ENCODE results near the gene STRAP.
"Not testable (repeated sequence)": the region's sequence is repeated elsewhere in the genome, so short reads cannot be mapped to it uniquely, and the experiment has no call there.

STRAP gene

DNA sequence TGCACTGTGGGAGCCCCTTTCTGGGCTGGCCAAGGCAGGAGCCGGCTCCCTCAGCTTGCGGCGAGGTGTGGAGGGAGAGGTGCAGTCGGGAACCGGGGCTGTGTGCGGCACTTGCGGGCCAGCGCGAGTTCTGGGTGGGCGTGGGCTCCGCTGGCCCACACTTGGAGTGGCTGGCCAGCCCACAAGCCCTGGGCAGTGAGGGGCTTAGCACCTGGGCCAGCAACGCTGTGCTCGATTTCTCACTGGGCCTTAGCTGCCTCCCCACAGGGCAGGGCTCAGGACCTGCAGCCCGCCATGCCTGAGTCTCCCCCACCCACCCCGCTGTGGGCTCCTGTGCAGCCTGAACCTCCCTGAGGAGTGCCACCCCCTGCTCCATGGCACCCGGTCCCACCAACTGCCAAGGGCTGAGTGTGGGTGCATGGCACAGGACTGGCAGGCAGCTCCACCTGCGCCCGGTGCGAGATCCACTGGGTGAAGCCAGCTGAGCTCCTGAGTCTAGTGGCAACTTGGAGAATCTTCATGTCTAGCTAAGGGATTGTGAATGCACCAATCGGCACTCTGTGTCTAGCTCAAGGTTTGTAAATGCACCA lies 7.5 kb upstream of the STRAP start:
- FAIRE-seq = not testable (repeated sequence)

DNA sequence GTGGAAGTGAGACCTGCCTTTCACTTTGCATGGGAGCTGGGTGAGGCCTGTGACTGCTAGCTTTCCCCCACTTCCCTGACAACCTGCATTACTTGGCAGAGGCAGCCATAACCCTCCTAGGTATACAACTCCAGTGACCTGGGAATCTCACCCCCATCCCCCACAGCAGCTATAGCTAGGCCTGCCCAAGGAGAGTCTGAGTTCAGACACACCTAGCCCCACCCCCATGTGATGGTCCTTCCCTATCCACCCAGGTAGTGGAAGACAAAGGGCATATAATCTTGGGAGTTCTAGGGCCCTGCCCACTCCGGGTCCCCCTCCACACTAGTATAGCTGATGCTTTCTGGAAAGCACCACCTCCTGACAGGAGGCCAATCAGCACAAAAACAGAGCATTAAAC lies 6.3 kb upstream of the STRAP start:
- no peak for FAIRE-seq

DNA sequence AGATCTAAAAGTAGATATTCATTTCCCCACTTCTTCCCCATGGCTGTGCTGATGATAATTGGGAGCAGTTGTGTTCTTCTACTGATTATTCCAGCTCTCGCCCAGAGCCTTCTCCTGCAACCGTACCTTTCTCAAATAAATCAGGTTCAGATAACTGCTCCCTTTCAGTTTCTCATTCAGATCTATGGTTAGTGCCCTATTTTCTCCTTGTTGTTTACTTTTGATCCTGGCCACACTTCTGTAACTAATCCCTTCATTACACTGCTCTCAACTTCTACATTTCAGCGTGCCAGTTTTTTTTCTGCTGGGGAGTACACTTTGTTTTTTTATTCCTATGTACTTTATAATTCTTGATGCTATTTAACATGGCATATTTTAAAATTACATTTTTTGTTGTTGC lies 2.8 kb upstream of the STRAP start:
- FAIRE-seq = no peak

DNA sequence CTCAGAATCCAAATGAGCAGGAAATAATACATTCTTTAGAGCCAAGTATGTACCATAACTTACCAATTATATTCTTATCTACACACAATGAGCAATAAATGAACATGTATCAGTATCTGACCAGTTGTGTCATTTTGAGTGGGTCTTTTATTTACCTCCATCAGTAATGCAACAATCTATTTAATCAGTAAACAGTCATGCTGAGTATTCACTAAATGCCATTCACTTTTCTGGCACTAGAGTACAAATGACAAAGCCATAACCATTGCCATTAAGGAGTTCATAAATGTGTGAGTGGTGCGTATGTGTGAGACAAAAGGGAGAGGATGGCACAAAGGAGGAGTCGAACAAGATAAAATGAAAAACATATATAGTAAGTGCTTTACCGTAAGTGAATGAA lies 1.5 kb upstream of the STRAP start:
- no peak for FAIRE-seq

DNA sequence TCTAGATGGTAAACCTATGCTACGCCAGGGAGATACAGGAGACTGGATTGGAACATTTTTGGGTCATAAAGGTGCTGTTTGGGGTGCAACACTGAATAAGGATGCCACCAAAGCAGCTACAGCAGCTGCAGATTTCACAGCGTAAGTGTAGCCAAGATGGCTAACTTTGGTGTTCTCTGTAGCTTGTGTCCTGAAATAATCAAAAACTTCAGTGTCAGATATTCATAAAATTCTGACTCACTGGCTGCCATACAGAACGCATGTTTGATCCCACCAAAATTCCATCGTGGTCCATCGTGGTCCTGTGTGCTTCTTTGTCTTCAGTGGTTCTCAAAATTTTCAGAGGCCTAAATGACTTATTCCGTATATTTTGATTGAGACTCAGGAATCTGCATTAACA lies 1.3 kb downstream of the STRAP start:
- no peak for FAIRE-seq

DNA sequence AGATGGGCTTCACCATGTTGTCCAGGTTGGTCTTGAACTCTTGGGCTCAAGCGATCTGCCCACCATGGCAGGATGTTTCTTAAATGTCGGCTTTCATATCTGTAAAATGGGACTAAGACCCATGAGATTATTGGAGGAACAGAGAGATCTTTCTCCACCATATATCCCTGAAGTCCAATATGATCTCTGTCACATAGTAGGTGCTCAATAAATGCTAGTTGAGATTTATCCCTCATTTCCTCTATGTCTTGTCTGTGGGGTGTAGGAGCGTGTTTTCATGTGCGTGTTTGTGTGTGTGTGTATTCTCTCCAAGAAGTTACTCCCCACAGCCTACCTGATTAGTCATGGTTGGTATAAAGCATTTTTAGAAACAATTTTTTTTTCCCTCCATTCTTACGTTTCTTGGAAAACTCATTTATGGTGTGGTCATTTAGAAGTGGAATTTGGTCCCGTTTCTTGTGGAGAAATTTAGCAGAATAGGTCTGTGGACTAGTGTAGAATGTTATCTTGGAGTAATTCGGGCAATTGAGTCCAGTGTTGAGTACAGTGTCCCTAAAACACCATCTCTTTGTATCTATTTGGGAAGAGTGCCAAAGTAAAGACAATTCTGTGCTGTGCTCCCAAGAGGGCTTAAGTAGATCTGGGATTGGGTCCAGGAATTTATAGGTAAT lies 4.3 kb downstream of the STRAP start:
- FAIRE-seq = no peak

DNA sequence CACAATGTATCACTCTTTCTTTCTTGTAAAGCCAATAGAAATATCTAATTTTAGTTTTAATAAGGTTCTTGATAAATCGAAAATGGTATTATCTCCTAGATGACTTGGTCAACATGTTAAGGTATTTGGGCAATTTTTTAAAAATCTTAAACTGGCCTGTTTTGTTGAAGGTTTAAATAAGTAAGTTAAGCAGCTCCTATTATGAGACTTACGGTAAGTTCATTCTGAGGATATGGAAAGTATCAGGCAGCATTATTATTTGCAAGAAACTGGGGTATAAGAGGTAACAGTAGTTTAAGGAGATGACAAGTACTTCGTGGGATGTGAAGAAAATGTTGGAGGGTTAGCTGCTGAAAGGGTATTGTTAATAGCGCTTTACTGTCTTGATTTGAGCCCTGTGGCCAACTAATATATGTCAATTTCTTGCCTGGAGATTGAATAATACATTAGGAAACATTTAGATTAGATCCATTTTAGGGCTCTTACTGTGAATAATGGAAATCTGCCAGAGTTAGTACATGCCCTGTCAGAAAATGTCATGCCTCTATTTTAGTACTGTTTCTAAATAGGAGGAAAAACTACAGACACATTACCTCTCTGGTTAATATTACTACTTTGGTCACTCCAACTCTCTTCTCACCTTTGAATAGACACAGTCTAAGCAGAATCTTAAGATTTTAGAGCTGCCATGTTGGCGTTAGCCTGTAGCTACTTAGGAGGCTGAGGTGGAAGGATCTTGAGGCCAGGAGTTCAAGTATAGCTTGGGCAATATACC lies 5.0 kb downstream of the STRAP start:
- peak; percentile 68 for FAIRE-seq

DNA sequence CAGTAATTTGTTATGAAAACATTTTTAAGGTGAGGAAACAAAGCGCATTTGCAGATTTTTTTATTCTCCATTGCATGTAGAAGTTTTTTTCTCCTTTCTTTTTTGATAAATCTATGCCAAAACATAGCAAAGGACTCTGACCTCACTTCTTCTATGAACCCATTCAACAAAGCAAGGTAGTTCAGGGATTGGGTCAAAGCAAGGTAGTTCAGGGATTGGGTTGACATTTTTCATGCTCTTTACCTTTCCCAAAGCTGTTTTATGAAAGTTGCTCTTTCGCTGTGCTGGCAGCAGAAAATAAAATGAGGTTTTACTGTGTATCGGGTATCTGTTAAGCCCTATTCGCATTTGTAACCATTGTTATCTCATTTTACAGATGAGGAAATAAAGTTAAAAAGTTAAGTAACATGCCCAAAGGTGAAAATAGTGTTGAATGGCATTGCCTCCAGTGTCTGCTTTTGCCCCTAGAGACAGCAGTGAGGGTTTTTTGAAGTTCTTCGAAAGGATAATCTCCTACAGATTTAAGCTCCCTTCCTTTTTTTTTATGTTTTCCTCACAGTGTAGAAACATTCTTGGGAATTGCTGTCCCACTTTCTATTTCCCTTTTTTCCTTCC lies 10.6 kb downstream of the STRAP start:
- FAIRE-seq = no peak

DNA sequence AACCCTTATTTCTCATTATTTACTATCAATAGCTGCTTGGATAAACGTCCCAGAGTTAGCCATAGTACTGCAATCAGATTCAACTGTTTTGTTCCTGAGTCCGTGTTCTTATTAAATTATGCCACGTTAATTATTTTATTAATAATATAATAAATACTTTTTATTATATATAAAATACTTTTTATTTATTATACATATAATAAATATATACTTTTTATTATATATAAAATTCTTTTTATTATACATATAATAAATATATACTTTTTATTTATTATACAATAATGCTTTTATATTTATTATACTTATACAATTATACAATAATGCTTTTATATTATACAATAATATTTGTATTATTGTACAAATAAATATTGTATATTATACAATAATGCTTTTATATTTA lies 11.1 kb downstream of the STRAP start:
- FAIRE-seq = peak; percentile 99

DNA sequence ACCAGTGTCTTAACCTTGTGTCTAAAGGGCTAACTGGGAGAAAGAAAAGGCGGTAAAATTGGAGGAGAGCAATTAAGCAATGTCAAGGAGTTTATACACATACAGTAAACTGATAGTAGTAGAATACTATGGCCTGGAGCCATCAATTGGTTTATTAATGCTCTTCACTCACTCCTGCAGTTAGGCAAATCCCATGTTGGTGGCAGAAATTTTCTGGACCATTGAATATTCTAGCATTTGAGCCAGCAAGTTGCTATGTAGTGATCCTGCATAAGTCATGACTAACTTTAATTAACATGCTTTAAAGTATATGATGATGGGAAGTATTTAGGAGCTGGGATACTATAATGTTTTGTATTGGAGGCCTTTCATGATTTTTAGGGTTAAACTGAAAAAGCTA lies 14.7 kb downstream of the STRAP start:
- no peak for FAIRE-seq

DNA sequence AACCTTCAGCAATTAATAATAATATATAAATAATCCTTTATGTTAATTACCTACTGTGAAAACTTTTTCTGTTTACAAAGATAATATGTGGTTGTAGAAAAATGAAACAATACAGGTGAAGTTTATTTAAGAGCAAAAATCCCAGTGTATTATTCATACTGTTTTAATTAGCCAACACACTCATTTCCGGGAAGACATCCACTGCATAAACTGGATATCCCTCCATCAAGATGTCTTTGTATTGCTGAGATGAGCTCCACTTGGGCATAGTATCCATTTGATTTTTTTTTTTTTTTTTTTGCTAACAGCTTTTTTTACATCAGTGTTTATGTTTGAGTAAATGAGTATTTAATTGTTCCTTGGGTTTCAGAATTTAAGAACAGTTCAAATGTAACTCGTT lies 15.2 kb downstream of the STRAP start:
- no peak for FAIRE-seq

DNA sequence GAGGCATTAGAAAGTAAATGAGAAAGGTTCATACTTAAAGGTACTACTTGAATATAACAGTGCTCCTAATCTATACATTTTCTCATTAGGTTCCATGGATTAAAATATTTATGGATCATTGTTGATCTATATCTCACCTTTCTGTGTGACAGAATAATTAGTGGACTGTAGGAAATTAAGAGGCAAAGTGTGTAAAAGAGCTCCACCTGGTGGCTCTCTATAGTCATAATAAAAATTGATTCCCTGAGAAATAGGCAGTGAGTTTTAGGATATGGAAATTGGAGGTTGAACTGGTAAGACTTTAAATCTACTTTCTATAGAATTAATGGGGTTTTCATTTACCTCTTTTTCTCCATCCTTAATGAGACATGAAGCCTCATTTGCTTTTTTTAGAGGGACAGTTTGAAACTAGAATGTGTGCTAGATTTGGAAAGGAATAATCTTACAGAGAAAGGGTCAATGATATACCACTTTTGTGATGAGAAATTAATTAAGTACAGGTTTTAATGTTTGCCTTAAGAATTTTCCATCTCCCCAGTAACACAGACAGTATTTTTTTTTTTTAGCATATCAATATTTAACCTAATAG lies 17.2 kb downstream of the STRAP start:
- FAIRE-seq = no peak

DNA sequence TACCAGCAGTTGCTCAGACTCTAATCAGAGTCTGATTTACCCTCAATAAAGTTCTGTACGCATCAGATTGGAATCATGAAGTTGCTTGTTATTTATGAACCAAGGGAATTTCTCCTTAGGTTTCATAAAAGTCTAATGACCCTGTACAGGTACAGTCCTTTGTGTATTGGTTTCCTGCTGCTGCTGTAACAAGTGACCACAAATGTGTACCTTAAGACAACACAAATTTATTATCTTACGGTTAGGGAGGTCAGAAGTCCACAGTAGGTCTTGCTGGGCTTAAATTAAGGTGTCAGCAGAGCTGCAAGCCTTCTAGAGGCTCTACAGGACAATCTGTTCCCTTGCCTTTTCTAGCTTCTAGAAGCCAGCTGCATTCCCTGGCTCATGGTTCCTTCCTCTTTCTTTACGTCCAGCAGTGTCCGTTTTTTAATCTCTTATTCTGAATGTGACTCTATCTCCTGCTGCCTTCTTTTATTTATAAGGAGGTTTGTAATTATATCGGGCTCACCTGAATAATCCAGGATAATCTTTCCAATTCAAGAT lies 22.3 kb downstream of the STRAP start:
- FAIRE-seq = no peak

DNA sequence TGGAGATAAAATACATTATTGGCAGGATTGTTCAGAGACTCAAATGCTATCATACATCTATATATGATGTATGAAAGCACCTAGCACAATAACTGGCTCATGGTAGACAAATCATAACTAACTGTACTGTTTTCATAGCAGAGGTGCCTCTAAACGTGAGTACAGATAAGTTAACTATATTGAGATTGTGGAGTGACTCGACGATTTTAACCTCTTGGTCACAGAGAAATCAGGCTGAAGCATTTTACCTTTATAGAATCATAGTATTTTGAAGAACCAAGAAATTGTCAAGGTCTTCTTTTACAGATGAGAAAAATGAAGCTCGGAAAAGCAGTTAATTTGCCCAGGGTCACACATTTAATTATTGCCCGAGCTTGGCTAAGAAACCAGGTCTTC lies 28.3 kb downstream of the STRAP start:
- no peak for FAIRE-seq

DNA sequence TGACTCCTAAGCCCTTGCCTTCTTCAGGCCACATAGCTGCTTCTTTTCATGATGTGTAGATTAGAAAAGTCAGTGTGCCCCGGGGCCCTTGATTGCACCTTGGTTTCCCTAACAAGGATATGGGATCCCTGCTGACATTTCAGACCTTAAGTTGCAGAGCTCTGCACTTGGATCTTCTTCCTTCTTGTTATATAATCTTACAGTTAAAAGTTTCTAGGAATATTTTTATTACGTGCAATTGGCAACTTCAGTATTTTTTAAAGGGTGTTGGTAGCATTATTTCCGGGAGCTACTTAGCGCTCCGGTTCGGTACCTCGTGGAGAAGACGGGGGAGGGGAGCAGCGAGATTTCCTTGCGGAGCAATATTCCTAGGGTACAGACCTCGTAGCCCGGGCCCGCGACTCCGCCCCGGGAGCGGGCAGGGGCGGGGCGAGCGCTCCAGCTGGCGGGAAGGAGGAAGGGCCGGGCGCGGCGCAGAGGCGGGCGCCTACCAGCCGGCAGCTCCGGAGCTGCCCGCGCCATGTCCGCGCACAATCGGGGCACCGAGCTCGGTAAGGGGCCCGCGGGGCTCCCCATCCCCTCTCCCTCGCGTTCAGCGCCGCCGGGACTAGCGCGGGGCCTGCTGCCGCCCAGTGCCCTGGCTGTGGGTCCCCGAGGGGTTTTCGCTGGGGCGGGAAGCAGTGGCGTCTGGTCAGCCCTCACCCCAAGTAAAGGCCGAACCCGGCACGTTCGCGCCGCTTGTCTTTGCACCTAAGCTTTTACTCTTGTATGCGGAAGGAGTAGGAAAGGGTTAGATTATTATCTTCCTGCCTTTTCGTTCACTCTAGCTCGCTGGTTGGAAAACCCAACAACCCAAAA lies 28.9 kb downstream of the STRAP start, which contains the start of gene DERA:
Gene DERA (plus strand): TSS at position 469 of the 858 bp plus-strand sequence. CDS start 52 bp downstream, at position 521.
- no peak for FAIRE-seq

DNA sequence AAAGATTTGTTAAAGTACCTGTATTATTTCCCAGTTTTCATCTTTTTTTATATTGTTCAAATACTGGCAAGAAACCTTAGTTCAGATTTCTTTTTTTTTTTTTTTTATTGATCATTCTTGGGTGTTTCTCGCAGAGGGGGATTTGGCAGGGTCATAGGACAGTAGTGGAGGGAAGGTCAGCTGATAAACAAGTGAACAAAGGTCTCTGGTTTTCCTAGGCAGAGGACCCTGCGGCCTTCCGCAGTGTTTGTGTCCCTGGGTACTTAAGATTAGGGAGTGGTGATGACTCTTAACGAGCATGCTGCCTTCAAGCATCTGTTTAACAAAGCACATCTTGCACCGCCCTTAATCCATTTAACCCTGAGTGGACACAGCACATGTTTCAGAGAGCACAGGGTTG lies 29.7 kb downstream of the STRAP start:
- not testable (repeated sequence) for FAIRE-seq

DNA sequence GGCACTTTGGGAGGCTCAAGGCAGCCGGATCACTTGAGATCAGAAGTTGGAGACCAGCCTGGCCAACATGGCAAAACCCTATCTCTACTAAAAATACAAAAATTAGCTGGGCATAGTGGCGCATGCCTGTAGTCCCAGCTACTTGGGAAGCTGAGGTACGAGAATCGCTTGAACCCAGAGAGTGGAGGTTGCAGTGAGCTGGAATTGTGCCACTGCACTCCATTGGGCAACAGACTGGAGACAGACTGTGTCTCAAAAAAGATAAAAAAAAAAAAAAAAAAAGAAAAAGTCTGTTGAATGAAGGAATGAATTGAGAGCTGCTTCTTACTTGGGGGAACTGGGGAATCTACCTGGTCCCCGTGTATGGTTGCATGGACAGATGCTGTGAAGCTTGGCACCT lies 31.9 kb downstream of the STRAP start:
- FAIRE-seq = not testable (repeated sequence)

DNA sequence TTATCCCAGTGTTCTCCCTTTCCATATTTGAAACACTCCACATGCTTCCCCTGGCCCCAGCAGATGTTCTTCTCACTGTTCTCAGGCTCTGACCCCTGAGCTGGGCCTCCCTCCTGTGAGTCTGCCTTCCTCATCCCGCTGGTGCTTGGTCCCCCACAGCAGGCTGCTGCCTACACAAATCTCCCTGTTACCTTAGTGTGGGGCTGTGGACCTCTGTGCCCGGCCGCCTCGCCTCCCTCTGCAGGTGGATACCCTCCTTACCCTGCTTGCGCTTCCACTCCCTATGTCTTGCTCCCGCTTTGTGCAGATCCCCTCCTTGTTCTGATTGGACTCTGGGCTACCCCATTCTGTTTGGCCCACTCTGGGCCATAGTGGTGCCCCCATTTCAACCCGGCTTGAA lies 35.9 kb downstream of the STRAP start:
- no peak for FAIRE-seq

DNA sequence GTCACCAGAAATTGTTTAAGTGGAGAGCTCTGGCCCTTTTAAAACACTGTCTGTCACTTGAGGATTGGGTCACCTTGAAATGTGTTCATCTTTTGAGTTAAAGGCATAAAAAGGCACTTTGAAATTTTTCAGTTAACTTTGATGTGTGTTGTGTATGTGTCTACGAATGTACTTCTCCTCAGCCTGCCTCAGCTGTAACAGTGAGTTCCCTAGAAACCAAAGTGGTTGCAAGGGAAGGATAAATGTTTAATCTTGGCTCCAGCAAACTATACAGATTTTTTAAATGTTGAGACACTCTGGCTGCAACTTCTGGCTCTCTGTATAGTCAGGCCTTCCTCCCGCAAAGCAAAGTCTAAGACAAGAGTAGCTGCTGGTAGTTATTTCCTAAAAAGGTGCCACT lies 37.2 kb downstream of the STRAP start:
- no peak for FAIRE-seq

DNA sequence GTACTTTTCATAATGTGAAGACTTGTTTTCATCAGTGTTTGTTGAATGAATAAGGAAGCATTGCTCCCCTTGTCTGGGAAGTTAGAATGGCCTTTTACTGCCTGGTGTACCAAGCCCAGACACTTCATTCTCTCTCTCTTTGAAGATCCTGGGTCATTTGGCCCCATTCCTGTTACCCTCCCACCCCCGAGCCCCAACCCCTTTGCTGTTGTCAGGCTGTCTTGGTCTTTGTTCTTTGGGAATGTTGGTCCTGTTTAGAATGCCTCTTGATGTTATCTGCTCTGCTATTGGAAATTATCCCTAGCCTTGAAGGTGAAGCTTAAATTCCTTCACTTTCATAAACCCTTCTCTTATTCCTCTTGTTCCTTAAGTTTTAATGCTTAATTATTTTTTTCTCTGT lies 42.8 kb downstream of the STRAP start:
- no peak for FAIRE-seq

DNA sequence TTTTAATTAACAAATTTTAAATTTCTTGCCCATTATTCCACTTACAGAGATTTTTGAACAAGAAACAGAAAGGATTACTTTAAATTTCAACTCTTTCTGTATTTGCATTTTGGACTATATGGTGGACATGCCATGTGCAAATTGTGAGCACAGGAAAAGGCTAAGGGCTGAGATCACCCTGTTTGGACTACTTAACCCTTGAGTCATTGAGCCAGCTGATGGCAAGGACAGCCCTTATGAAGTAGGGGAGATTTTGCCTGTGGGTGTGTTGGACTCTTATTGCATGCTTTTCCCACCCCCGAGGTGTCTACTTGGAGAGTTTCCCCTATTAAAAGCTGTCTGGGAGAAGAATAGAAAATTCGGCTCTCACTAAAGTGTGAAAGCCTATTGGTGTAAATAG lies 46.2 kb downstream of the STRAP start:
- FAIRE-seq = no peak
